ENCODE measurements around the gene MRPL21.

- TF ChIP-seq ATF3 (IDR thresholded peaks at IDR 0.05; ENCODE audit: insufficient read depth, low read depth, low read length) (no peak), CTCF (IDR thresholded peaks at IDR 0.05; ENCODE audit: control extremely low read depth in 1 of 3, insufficient read depth in 1 of 3, low read depth in 1 of 3, low read length in 3 of 3) (no peak), EZH2 (IDR thresholded peaks at IDR 0.05; ENCODE audit: low read depth, low read length, severe bottlenecking) (no peak), YY1 (IDR thresholded peaks at IDR 0.05; ENCODE audit: low read depth, low read length) (no peak), SP2 (IDR thresholded peaks at IDR 0.05; ENCODE audit: low read length) (no peak), TCF12 (IDR thresholded peaks at IDR 0.05; ENCODE audit: low read depth, low read length) (no peak), POLR2AphosphoS5 (IDR thresholded peaks at IDR 0.05; ENCODE audit: low read depth, low read length) (no peak), TEAD4 (IDR thresholded peaks at IDR 0.05; ENCODE audit: low read depth, low read length) (no peak), SIX5 (IDR thresholded peaks at IDR 0.05; ENCODE audit: low read depth, low read length) (no peak)
These were observed 28.7 kb upstream of the MRPL21 start for GRCh38 chr11:68932358-68932757.
